Transverse colon (tissue), 4 donors: Measurements from ENCODE around the gene SELENOM. TPM values are rescaled to one million over a fixed set of nuclear protein-coding genes. Genes with fewer than 3 reads are reported as not detected.

Experiments
- DNase-seq: peaks from one replicate; pipeline ENCODE4 v3.0.0-alpha.2; 2019
- H3K27ac ChIP-seq, 4 donors: fragments of 200-600 bp; sonication (generic); 2 replicates each; pipeline ENCODE4 v1.5.1; 2016 to 2018; ENCODE audit warnings: inconsistent platforms in 4 of 4
- H3K27me3 ChIP-seq: fragments of 200-600 bp; sonication (generic); 2 replicates; pipeline ENCODE4 v1.5.1; 2017; ENCODE audit warnings: inconsistent platforms
- H3K36me3 ChIP-seq, 4 donors: fragments of 200-600 bp; sonication (generic); 2 replicates each; pipeline ENCODE4 v1.5.1; 2017 to 2019; ENCODE audit warnings: inconsistent platforms in 4 of 4
- H3K4me1 ChIP-seq, 4 donors: fragments of 200-600 bp; sonication (generic); 2 replicates each; pipeline ENCODE4 v1.5.1; 2017 to 2020; ENCODE audit warnings: inconsistent platforms in 4 of 4
- H3K4me3 ChIP-seq, 4 donors: fragments of 200-600 bp; sonication (generic); 1 replicate in 1 of 4; 2 replicates in 3 of 4; pipeline versions ENCODE4 v1.5.1 to v1.6.1; 2017 to 2019; ENCODE audit warnings: inconsistent platforms in 4 of 4
- H3K9me3 ChIP-seq, 2 donors: fragments of 200-600 bp; sonication (generic); 2 replicates each; pipeline ENCODE4 v1.5.1; 2017 to 2019; ENCODE audit warnings: inconsistent platforms in 2 of 2
- EP300 ChIP-seq: sonication (generic); formaldehyde crosslinking; IDR thresholded peaks from one replicate; pipeline ENCODE4 v1.6.1; 2017; ENCODE audit warnings: antibody characterized with exemption, low read depth
- POLR2A ChIP-seq: fragments of 450-650 bp; IDR thresholded peaks from one replicate; pipeline ENCODE4 v1.6.1; 2016; ENCODE audit warnings: antibody characterized with exemption, mild to moderate bottlenecking, moderate library complexity
- POLR2AphosphoS5 ChIP-seq, 3 donors: sonication (generic); formaldehyde crosslinking; IDR thresholded peaks; one replicate each; pipeline ENCODE4 v1.6.1; 2016; ENCODE audit warnings: antibody characterized with exemption in 3 of 3
- WGBS, 2 donors: methylation state at CpG; one replicate each; pipeline ENCODE4 v1.1.5; 2018; ENCODE audit warnings: low coverage in 1 of 2; 5-methylcytosine and 5-hydroxymethylcytosine counted together
- in situ Hi-C, 4 donors: fragments of 200-750 bp; cut with MboI; loops; one replicate each; pipeline versions ENCODE4 v1.15.0 to v1.15.1; 2017; ENCODE audit warnings: low sequenced_read_pairs in 3 of 4, low pct_ligation_motif_present in 1 of 4, low pct_unique_long_range_greater_than_20kb in 1 of 4
- intact Hi-C: fragments of 100-400 bp; cut with DNase I; formaldehyde crosslinking; loops from one replicate; pipeline ENCODE4 v1.15.1; 2023; ENCODE audit warnings: low total_unique reads
- total RNA-seq, 4 donors: library from RNA; depleted of rRNA; stranded (reverse); fragments of >200 nt; gene quantifications; one replicate each; pipeline ENCODE4 v1.1.0, GENCODE V29; 2016
- TF ChIP-seq, protein P1 (sequence below), 5 experiments: fragments of 200-600 bp in 3 of 5; fragments of 450-650 bp in 2 of 5; sonication (generic) in 3 of 5; IDR thresholded peaks; 1 replicate in 2 of 5; 2 replicates in 3 of 5; pipeline ENCODE4 v1.5.1; 2016 to 2017; ENCODE audit warnings: antibody characterized with exemption in 5 of 5, inconsistent platforms in 3 of 5, mild to moderate bottlenecking in 2 of 5, moderate library complexity in 1 of 5

Gene SELENOM
- total RNA-seq, 4 donors from 2014 or later = 247 to 334 (median 315) TPM

DNA sequence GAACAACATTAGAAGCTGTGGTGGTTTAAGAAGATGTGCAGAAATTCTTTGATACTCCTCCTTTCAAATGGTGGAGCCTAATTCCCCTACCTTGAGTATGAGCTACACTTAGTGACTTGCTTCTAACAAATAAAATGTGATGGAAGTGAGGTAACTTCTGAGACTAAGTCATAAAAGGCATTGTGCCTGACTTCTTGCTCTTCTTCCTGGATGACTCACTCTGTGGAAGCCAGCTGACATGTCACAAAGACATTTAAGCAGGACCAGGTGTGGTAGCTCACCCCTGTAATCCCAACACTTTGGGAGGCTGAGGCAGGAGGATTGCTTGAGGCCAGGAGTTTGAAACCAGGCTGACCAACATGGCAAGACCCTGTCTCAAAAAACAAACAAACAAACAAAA lies 36.9 kb upstream of the SELENOM start:
- Histone ChIP-seq H3K9me3 (peaks cover 0 to 8% of the 10 kb centered on the region in 2 donors), H3K27me3 (no peaks in the 10 kb centered on the region), H3K4me1 (peaks cover 0 to 7% (median 0%) of the 10 kb centered on the region in 4 donors), H3K36me3 (no peaks in the 10 kb centered on the region), H3K4me3 (no peak overlapping the region), H3K27ac (no peak overlapping the region)
- in situ Hi-C loops = no loop called here
- DNase-seq = no peak
- intact Hi-C loops = no loop called here
- TF ChIP-seq EP300 = no peak
- TF ChIP-seq POLR2A = no peak
- TF ChIP-seq, protein P1, sequence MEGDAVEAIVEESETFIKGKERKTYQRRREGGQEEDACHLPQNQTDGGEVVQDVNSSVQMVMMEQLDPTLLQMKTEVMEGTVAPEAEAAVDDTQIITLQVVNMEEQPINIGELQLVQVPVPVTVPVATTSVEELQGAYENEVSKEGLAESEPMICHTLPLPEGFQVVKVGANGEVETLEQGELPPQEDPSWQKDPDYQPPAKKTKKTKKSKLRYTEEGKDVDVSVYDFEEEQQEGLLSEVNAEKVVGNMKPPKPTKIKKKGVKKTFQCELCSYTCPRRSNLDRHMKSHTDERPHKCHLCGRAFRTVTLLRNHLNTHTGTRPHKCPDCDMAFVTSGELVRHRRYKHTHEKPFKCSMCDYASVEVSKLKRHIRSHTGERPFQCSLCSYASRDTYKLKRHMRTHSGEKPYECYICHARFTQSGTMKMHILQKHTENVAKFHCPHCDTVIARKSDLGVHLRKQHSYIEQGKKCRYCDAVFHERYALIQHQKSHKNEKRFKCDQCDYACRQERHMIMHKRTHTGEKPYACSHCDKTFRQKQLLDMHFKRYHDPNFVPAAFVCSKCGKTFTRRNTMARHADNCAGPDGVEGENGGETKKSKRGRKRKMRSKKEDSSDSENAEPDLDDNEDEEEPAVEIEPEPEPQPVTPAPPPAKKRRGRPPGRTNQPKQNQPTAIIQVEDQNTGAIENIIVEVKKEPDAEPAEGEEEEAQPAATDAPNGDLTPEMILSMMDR (IDR thresholded peaks at IDR 0.05) = no peak
- TF ChIP-seq POLR2AphosphoS5 (IDR thresholded peaks at IDR 0.05) = no peak

DNA sequence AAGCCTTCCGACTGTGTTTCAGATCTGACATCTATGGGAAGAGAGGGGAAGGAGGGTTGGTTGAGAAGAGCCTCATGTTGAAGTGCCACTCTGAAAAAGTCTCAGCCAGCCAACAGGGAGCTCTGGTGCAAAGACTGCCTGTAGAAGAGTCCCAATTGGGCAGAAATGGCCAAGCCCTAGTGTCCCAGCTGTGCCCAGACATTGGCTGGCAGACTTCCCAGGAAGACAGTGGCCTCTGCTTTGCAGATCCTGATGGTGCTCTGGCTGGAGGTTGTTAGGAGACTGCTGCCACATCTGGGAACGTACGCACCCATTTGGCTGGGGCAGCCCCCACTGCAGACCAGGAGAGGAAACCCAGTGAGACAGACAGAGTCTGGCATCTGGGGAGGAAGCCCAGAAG lies 36.2 kb upstream of the SELENOM start:
- Histone ChIP-seq H3K4me3 (no peak overlapping the region), H3K27me3 (no peaks in the 10 kb centered on the region), H3K4me1 (no peaks in the 10 kb centered on the region), H3K27ac (no peak overlapping the region), H3K9me3 (peaks cover 0 to 8% of the 10 kb centered on the region in 2 donors), H3K36me3 (no peaks in the 10 kb centered on the region)
- TF ChIP-seq POLR2A (no peak), POLR2AphosphoS5 (IDR thresholded peaks at IDR 0.05) (no peak), EP300 (no peak)
- TF ChIP-seq, protein P1 (IDR thresholded peaks at IDR 0.05) = no peak
- 57 to 96% methylated on average over 1 to 3 of the region's 3 CpGs for WGBS, 2 donors
- DNase-seq = no peak
- intact Hi-C loops (no loop called here), in situ Hi-C loops (no loop called here)

- in situ Hi-C loops = no loop called here
- Histone ChIP-seq H3K9me3 (peaks cover 0 to 8% of the 10 kb centered on the region in 2 donors), H3K4me3 (no peak overlapping the region), H3K27me3 (peaks cover 3% of the 10 kb centered on the region), H3K27ac (no peak overlapping the region), H3K36me3 (no peaks in the 10 kb centered on the region), H3K4me1 (no peaks in the 10 kb centered on the region)
- WGBS, 2 donors = 70 to 90% methylated on average over 3 of the region's 3 CpGs
- no peak for DNase-seq
- intact Hi-C loops = no loop called here
- TF ChIP-seq POLR2AphosphoS5 (IDR thresholded peaks at IDR 0.05) (no peak), EP300 (no peak), POLR2A (no peak)
- TF ChIP-seq, protein P1 (IDR thresholded peaks at IDR 0.05) = no peak
These were observed 35.7 kb upstream of the SELENOM start for GRCh38 chr22:31143038-31143437.

GRCh38 chr22:31142285-31142684 lies 34.9 kb upstream of the SELENOM start:
- H3K27ac ChIP-seq = no peak overlapping the region
- WGBS, 2 donors = 75% methylated on average over 4 of the region's 4 CpGs; no CpG with 5 or more reads in 1 of the 2 donors
- H3K4me1 ChIP-seq = no peaks in the 10 kb centered on the region
- H3K27me3 ChIP-seq = peaks cover 3% of the 10 kb centered on the region
- H3K36me3 ChIP-seq = no peaks in the 10 kb centered on the region
- intact Hi-C loops = no loop called here
- H3K4me3 ChIP-seq = no peak overlapping the region
- in situ Hi-C loops = no loop called here
- TF ChIP-seq EP300 (no peak), POLR2AphosphoS5 (IDR thresholded peaks at IDR 0.05) (no peak), POLR2A (no peak)
- TF ChIP-seq, protein P1 (IDR thresholded peaks at IDR 0.05) = no peak
- DNase-seq = no peak
- H3K9me3 ChIP-seq = peaks cover 0 to 7% of the 10 kb centered on the region in 2 donors
